HG03060 (cell line): ENCODE measurements around the gene OBP2B.
"Not testable (repeated sequence)": the region's sequence is repeated elsewhere in the genome, so short reads cannot be mapped to it uniquely, and the experiment has no call there.

Source experiments
- ATAC-seq: cut with Tn5 transposase; IDR thresholded peaks from one replicate; pipeline ENCODE4 v1.9.1; 2021; ENCODE audit warnings: low read depth, moderate number of reproducible peaks; ENCODE audit not compliant: unreplicated experiment

The OBP2B gene

DNA sequence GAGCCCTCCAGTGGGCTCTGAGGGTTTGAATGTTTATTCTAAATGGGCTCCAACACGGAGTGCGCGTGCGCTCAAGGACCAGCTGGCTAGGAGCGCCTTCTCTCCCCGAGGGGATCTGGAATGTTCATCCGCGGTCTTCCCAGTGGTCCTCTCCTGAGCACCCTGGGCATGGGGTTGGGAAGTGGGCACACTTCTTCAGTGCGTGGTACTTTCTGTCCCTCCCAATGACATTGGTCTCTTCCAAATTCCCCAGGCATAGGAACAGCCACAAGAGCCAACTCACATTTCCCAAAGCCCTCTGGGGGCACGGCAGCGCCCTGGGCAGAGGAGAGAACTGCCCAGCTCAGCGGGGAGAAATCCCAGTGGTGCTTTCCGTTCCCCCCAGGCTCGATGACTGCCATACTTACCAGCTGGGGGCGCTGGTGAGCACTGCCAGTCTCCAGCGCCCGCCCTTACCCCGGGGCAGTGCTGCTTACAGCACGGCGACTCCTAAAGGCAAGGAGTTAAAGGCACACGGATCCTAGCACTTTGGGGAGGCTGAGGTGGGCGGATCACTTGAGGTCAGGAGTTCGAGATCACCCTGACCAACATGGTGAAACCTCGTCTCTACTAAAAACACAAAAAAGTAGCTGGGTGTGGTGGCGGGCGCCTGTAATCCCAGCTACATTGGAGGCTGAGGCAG, 29.9 kb upstream of the OBP2B start:
- ATAC-seq: no peak

DNA sequence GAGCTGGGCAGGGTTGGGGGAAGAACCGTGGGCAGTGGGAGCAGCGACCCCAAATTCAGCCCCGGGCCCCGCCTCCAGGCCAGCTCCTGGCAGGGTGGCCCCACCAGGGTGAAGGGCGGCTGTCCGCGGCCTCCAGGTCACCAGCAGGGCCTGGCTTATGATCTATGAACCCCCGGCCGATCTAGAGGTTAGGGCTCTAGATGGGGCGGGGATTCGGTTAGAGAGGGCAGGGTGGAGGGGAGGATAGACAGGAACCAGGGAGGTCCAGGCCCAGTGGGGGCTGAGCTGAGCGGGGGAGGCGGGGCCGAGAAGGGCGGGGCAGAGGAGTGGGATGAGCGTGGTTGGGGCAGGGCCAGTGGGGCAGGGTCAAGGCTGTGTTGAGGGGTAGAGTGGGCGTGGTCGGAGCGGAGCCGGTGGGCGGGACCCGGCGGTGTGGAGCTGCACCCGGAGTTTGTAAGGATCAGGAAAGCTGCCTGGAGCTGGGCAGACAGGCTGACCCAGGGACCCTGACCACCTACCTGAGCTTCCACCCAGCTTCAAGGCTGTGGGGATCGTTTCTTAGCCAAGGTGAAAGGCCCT, 29.3 kb upstream of the OBP2B start:
- no peak for ATAC-seq

DNA sequence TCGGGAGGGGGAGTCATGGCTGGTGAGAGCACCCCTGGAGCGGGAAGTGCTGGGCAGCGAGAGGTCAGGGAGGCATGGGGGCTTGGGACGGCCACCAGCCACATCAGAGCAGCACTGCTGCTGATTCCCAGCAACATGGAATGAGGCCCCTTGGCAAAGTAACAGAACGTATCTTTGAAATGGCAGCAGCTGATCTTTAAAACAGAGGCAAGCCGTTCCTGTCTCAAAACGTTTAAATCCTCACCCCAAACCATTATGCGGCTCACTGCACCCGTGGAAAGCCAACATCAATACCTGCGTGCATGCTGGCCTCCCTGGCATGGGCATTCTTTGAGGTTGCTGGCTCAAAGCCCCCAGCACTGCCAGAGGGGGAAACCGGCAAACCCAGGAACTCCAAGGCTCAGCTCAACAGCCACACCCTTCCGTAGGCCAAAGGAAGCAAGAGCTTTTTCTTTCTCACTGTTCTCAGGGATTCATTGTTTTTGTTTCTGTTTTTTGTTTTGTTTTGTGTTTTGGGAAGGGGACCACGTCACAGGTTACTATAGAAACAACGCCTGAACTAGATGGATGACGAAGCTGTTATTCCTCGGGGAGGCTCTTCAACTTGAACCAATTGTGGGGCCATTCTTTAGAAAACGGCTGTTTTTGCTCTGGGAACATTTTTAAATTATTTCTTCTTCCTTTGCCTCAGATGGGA, 28.1 kb upstream of the OBP2B start:
- ATAC-seq: no peak

DNA sequence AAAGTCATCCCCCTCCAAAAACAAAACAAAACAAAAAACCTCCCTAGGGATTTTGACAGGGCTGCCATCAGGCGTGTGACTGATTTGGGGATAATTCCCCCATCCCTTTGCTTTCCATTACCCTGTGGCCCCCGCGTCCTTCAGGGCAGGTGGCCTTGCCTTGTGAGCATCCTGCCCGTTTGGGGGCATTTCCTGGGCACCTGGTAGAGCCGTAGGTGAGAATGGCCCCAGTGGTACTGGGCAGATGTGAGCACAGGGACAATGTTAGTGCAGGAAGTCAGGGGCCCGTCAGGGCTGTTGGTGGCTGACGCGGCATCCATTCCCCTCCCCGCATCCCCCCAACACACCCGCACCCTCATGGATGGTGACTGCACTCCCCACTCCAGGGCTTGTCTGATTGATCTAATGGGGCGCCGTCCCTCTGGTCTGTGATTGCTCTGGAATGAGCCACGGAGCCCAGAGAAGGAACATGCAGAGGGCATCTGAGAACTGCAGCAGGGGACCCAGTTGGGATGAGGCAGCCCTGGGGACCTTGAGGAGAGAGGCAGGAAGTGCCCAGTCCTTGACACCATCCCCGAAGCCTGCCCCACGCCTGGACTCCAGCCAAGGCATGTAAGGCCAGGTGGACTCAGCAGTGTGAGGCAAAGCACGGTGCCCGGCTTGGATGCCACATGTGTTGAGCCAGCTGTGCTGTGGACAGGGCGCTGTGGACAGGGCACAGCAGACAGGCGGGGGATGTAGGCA, 27.4 kb upstream of the OBP2B start:
- not testable (repeated sequence) for ATAC-seq

GRCh38 chr9:133235549-133236222, 26.6 kb upstream of the OBP2B start:
- ATAC-seq: no peak

DNA sequence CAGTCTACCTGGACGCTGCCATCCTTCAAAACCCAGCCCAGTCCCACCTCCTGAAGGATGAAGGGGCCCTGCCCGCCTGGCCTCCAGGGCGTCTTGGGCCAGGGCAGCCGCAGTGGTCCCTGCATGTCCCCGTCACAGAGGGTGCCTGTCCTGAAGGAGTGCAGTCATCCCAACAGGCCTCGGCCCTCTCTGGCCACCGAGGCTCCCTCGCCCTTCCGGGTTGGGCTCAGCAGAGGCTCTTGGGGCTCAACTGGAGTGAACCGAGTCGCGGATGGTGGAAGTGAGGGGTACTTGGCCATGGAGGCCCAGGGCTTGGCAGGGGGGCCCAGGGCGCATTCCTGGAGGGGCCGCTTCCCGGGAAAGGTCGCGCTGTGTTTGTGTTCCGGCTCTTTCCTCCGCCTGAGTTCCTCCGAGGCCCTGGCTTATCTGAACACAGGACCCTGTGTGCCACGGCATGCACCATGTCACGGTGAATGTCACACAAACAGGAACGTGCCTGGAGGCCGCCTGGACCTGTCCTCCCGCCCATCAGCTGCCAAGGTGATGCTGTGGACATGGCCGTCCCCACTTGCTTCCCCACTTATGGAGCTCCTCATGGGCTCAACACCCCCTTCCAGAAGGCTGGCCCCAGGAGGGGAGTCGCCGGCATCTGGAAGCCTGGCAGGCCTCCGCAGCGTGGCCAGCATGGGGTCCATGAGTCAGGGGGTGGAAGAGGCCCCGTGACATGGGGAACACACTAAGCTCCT, 25.7 kb upstream of the OBP2B start:
- no peak for ATAC-seq

- no peak for ATAC-seq
Measured at GRCh38 chr9:133233681-133234432, 24.8 kb upstream of the OBP2B start.

- not testable (repeated sequence) for ATAC-seq
Measured at GRCh38 chr9:133231934-133232568, 23.0 kb upstream of the OBP2B start.

DNA sequence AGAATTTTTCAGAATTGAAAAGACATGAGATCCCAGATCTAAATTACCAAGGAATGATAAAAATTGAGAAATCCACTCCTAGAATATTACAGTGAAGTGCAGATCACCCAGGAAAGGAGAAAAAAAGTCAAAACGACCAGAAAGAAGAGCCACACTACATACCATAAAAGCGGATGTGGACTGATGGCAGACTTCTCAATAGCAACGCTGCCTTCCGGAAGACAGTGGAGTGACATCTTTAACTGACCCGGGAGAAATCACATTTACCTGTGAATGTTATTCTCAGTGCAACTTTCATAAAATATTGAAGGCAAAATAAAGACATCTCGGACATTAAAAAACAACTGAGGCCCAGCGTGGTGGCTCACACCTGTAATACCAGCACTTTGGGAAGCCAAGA, 21.5 kb upstream of the OBP2B start:
- ATAC-seq: not testable (repeated sequence)

GRCh38 chr9:133230093-133230492, 21.0 kb upstream of the OBP2B start:
- ATAC-seq: no peak

- ATAC-seq: not testable (repeated sequence)
Measured at GRCh38 chr9:133228474-133229193, 19.6 kb upstream of the OBP2B start.

DNA sequence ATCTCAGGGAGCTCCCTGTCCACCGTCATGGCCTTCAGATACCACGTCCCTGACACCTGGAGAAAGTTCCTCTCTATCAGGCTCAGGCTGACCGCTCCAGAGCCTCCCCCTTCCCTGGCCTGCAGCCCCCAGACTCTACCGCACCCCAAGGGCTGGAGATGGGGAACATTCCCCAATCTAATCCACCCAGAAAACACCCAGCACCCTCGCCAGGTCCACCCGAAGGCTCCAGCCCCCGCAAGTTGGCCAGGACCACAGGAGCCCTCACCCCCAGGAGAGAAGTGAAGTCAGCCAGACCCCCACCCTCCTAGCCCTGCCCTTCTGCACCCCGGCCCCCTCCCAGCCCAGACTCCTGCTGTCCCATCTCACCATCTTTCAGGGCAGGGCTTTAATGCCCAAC, 18.9 kb upstream of the OBP2B start:
- ATAC-seq: not testable (repeated sequence)

DNA sequence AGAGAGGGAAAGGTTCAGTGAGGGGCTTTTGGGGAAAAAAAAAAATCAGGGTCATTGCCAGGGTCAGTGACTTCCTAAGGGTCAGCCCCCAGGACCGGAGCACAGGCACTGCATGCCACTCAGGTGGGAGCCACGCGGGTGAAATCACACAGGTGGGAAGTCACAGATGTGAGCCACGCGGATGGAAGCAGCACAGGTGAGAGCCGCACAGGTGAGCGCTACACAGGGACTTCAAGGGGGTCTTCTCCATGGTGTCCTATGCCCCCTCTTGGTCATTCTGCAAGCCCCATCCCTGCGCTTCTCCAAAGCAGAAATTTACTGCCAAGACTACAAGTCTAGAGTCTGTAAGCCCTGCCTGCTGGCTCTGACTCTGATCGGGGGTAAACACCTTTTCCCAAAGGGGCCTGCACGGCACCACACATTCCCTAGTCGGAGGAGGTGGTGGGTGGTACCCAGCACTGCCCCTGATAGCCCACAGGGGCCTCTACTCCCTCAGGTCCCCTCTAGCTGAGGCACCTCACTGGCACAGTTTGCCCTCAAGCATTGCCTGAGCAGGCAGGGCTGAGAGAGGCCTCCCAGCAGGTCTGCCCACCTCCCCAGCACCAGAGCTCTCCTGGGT, 18.3 kb upstream of the OBP2B start:
- ATAC-seq: no peak

- ATAC-seq: no peak
Measured at GRCh38 chr9:133226219-133227171, 17.4 kb upstream of the OBP2B start.

GRCh38 chr9:133225171-133226011, 16.3 kb upstream of the OBP2B start:
- ATAC-seq: no peak

- no peak for ATAC-seq
Measured at GRCh38 chr9:133224762-133225161, 15.7 kb upstream of the OBP2B start.
